Gastroesophageal sphincter (tissue), 4 donors: ENCODE results near the gene OR8B12. TPM values are rescaled to one million over a fixed set of nuclear protein-coding genes. Genes with fewer than 3 reads are reported as not detected.

ENCODE experiments used
- ATAC-seq: fragments of 150-250 bp; one replicate; pipeline ENCODE4 v1.9.1; 2016; ENCODE audit warnings: mild to moderate bottlenecking, moderate library complexity
- H3K27ac ChIP-seq, 4 donors: fragments of 200-600 bp; sonication (generic) in 3 of 4; 1 replicate in 3 of 4; 2 replicates in 1 of 4; pipeline ENCODE4 v1.5.1; 2016 to 2019
- H3K27me3 ChIP-seq: fragments of 200-600 bp; sonication (generic); one replicate; pipeline ENCODE4 v1.5.1; 2019
- H3K36me3 ChIP-seq, 2 donors: fragments of 200-600 bp; sonication (generic); one replicate each; pipeline ENCODE4 v1.5.1; 2019; ENCODE audit warnings: control low read depth in 1 of 2
- H3K4me1 ChIP-seq, 3 donors: fragments of 200-600 bp; sonication (generic); 1 replicate in 2 of 3; 2 replicates in 1 of 3; pipeline ENCODE4 v1.5.1; 2016 to 2019; ENCODE audit warnings: control low read depth in 2 of 3
- H3K4me3 ChIP-seq, 2 donors: fragments of 200-600 bp; sonication (generic); one replicate each; pipeline ENCODE4 v1.5.1; 2019; ENCODE audit warnings: mild to moderate bottlenecking in 1 of 2, moderate library complexity in 1 of 2
- H3K9me3 ChIP-seq, 3 donors: fragments of 200-600 bp; sonication (generic); one replicate each; pipeline ENCODE4 v1.5.1; 2017 to 2019; ENCODE audit warnings: control low read depth in 2 of 3
- CTCF ChIP-seq, 4 experiments: fragments of 200-600 bp in 2 of 4; fragments of 450-650 bp in 2 of 4; sonication (generic) in 1 of 4; IDR thresholded peaks; one replicate each; pipeline ENCODE4 v1.5.1; 2017 to 2019; ENCODE audit warnings: antibody characterized with exemption in 4 of 4, mild to moderate bottlenecking in 2 of 4, moderate library complexity in 2 of 4
- EP300 ChIP-seq: sonication (generic); formaldehyde crosslinking; IDR thresholded peaks from one replicate; pipeline ENCODE4 v1.6.1; 2017; ENCODE audit warnings: antibody characterized with exemption, mild to moderate bottlenecking
- POLR2A ChIP-seq, 2 donors: fragments of 450-650 bp; IDR thresholded peaks; one replicate each; pipeline ENCODE4 v1.6.1; 2017; ENCODE audit warnings: antibody characterized with exemption in 2 of 2, mild to moderate bottlenecking in 2 of 2, moderate library complexity in 1 of 2
- POLR2AphosphoS5 ChIP-seq: sonication (generic); formaldehyde crosslinking; IDR thresholded peaks from one replicate; pipeline ENCODE4 v1.6.1; 2017; ENCODE audit warnings: antibody characterized with exemption
- WGBS, 2 donors: methylation state at CpG; one replicate each; pipeline ENCODE4 v1.1.5; 2018; ENCODE audit warnings: low coverage in 1 of 2; 5-methylcytosine and 5-hydroxymethylcytosine counted together
- total RNA-seq, 4 donors: library from RNA; depleted of rRNA; stranded (reverse); fragments of >200 nt; gene quantifications; one replicate each; pipeline ENCODE4 v1.1.0, GENCODE V29; 2016

OR8B12 gene
- total RNA-seq, 4 donors from 2014 or later: not detected

GRCh38 chr11:124584681-124585372 is 41.4 kb upstream of the OR8B12 start:
- no peaks in the 10 kb centered on the region for H3K9me3 ChIP-seq
- ATAC-seq: no peak
- no peak overlapping the region for H3K4me3 ChIP-seq
- H3K4me1 ChIP-seq: no peaks in the 10 kb centered on the region
- no peak overlapping the region for H3K27ac ChIP-seq
- peaks cover 22% of the 10 kb centered on the region for H3K27me3 ChIP-seq
- H3K36me3 ChIP-seq: no peaks in the 10 kb centered on the region
- TF ChIP-seq POLR2A (IDR thresholded peaks at IDR 0.05) (no peak), CTCF (IDR thresholded peaks at IDR 0.05) (no peak), POLR2AphosphoS5 (no peak), EP300 (no peak)
- WGBS, 2 donors: 65 to 69% methylated on average over 3 to 4 of the region's 4 CpGs

- no peaks in the 10 kb centered on the region for H3K9me3 ChIP-seq
- 76 to 80% methylated on average over 8 of the region's 8 CpGs for WGBS, 2 donors
- H3K4me3 ChIP-seq: no peak overlapping the region
- TF ChIP-seq EP300: no peak
- no peak for TF ChIP-seq POLR2A (IDR thresholded peaks at IDR 0.05)
- TF ChIP-seq POLR2AphosphoS5: no peak
- TF ChIP-seq CTCF (IDR thresholded peaks at IDR 0.05): no peak
- H3K27me3 ChIP-seq: peaks cover 21% of the 10 kb centered on the region
- ATAC-seq: no peak
- H3K36me3 ChIP-seq: no peaks in the 10 kb centered on the region
- H3K4me1 ChIP-seq: no peaks in the 10 kb centered on the region
- H3K27ac ChIP-seq: no peak overlapping the region
Observed at GRCh38 chr11:124583781-124584180, 40.3 kb upstream of the OR8B12 start.

- Histone ChIP-seq H3K4me3 (no peak overlapping the region), H3K4me1 (no peaks in the 10 kb centered on the region), H3K36me3 (no peaks in the 10 kb centered on the region), H3K9me3 (no peaks in the 10 kb centered on the region), H3K27ac (no peak overlapping the region), H3K27me3 (peaks cover 9% of the 10 kb centered on the region)
- WGBS, 2 donors: no CpG with 5 or more reads among the region's 2 CpGs
- no peak for ATAC-seq
- TF ChIP-seq POLR2AphosphoS5: no peak
- no peak for TF ChIP-seq POLR2A (IDR thresholded peaks at IDR 0.05)
- TF ChIP-seq EP300: no peak
- TF ChIP-seq CTCF (IDR thresholded peaks at IDR 0.05): no peak
Observed at GRCh38 chr11:124582565-124582964, 39.1 kb upstream of the OR8B12 start.

- Histone ChIP-seq H3K36me3 (no peaks in the 10 kb centered on the region), H3K27me3 (peaks cover 2% of the 10 kb centered on the region), H3K4me1 (no peaks in the 10 kb centered on the region), H3K9me3 (no peaks in the 10 kb centered on the region), H3K27ac (no peak overlapping the region), H3K4me3 (no peak overlapping the region)
- WGBS, 2 donors: 73 to 74% methylated on average over 1 to 5 of the region's 6 CpGs
- no peak for ATAC-seq
- no peak for TF ChIP-seq CTCF (IDR thresholded peaks at IDR 0.05)
Observed at GRCh38 chr11:124581817-124582216, 38.4 kb upstream of the OR8B12 start.

- TF ChIP-seq EP300 (no peak), POLR2A (IDR thresholded peaks at IDR 0.05) (no peak), CTCF (IDR thresholded peaks at IDR 0.05) (no peak), POLR2AphosphoS5 (no peak)
- no peak overlapping the region for H3K4me3 ChIP-seq
- peaks cover 0 to 5% (median 0%) of the 10 kb centered on the region in 3 donors for H3K9me3 ChIP-seq
- H3K27ac ChIP-seq: no peak overlapping the region
- WGBS, 2 donors: 57 to 68% methylated on average over 4 of the region's 4 CpGs
- H3K36me3 ChIP-seq: no peaks in the 10 kb centered on the region
- ATAC-seq: no peak
- H3K27me3 ChIP-seq: no peaks in the 10 kb centered on the region
- H3K4me1 ChIP-seq: no peaks in the 10 kb centered on the region
Observed at GRCh38 chr11:124578761-124579160, 35.3 kb upstream of the OR8B12 start.
